NB4 (cell line): ENCODE measurements around the gene TESK2.
A peak's percentile ranks its signal among the peaks of the same experiment; 100 is the strongest.

ENCODE experiments used
- DNase-seq: peaks from one replicate; pipeline ENCODE4 v3.0.0; 2010; ENCODE audit warnings: low read depth
- H3K4me3 ChIP-seq: one replicate; pipeline ENCODE4 v1.5.1; 2011; ENCODE audit warnings: mild to moderate bottlenecking, low read depth, low read length, moderate library complexity
- CTCF ChIP-seq: IDR thresholded peaks from one replicate; pipeline ENCODE4 v1.5.1; 2012; ENCODE audit warnings: low read depth, low read length
- MAX ChIP-seq: IDR thresholded peaks from 2 replicates; pipeline ENCODE4 v1.6.1; 2011; ENCODE audit warnings: low read depth, low read length
- MYC ChIP-seq: IDR thresholded peaks from 2 replicates; pipeline ENCODE4 v1.6.1; 2011; ENCODE audit warnings: low read depth, low read length
- POLR2A ChIP-seq: IDR thresholded peaks from 2 replicates; pipeline ENCODE4 v1.6.1; 2011; ENCODE audit warnings: mild to moderate bottlenecking; ENCODE audit not compliant: insufficient read length; ENCODE audit errors: extremely low read depth

TESK2 gene

GRCh38 chr1:45452503-45452902 lies 38.5 kb downstream of the TESK2 start:
- TF ChIP-seq POLR2A (no peak), CTCF (no peak), MYC (no peak), MAX (no peak)
- H3K4me3 ChIP-seq = no peak overlapping the region
- DNase-seq = no peak

GRCh38 chr1:45448357-45448756 lies 42.6 kb downstream of the TESK2 start:
- no peak for TF ChIP-seq CTCF
- no peak for TF ChIP-seq MAX
- TF ChIP-seq POLR2A = no peak
- TF ChIP-seq MYC = no peak
- no peak for DNase-seq
- no peak overlapping the region for H3K4me3 ChIP-seq

GRCh38 chr1:45446950-45447672 lies 43.9 kb downstream of the TESK2 start:
- no peak for DNase-seq
- H3K4me3 ChIP-seq = no peak overlapping the region
- TF ChIP-seq MYC (no peak), MAX (no peak), CTCF (no peak), POLR2A (no peak)

- TF ChIP-seq POLR2A = no peak
- TF ChIP-seq MAX = no peak
- TF ChIP-seq MYC = no peak
- TF ChIP-seq CTCF = no peak
- no peak for DNase-seq
- no peak overlapping the region for H3K4me3 ChIP-seq
These were observed 44.4 kb downstream of the TESK2 start for GRCh38 chr1:45446530-45446929.

- H3K4me3 ChIP-seq = no peak overlapping the region
- TF ChIP-seq CTCF (no peak), POLR2A (no peak), MYC (no peak), MAX (no peak)
- DNase-seq = peak; percentile 52
These were observed 46.3 kb downstream of the TESK2 start for GRCh38 chr1:45444609-45445131.
